ENCODE data around the gene SLC30A2.

SLC30A2 gene

GRCh38 chr1:26020941-26021646 lies 24.8 kb downstream of the SLC30A2 start:
- no peak for DNase-seq

DNA sequence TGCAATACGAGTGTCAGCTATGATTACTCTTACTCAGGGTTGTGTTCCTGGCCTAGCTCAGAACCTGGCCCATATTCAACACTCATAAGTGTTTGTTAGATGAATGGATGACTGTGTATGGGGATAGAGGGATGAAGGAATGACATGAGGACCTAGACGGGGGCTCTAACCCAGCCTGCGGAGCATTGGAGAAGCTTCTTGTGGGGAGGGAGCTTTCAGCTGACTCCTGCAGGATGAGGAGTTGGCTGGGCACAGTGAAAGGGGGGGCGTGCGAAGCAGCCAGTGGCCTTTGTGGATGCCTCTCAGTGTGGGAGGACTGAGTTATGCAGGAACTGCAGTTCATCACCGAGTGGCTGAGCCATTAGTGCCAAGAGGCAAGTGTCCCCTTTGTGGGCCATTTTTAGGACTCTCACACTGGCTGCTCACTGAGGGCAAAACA lies 25.6 kb downstream of the SLC30A2 start:
- DNase-seq, result no peak

DNA sequence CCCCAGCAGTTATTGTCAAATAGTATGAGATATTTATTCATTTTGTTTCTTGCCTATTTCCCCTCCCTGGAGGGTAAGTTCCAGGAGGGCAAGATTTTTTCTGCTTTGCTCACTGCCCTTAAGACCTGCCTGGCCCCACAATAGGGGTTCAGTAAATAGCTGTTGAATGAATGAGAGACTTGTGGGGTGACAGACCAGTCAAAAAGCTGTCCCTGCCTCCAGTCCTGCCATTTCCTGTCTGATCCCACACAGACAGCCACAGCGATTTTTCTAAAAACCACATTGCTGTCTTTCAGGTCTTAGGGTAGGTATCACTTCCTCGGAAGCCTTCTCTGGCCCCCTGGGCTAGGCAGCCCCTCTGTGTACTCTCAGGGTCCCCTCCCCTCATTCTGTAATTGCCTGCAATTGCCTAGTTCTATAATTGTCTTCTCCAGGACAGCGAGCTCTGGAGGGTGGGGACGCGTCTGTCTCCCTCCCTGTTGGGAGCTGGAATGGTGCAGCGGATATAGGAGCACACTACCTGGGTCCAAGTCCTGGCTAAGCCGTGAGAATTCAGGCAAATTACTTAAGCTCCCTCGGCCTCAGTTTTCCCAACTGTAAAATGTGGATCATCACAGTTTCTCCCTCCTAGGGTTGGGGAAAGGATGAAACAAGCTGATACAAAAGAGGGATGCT lies 26.1 kb downstream of the SLC30A2 start:
- DNase-seq, result peak; percentile 91

DNA sequence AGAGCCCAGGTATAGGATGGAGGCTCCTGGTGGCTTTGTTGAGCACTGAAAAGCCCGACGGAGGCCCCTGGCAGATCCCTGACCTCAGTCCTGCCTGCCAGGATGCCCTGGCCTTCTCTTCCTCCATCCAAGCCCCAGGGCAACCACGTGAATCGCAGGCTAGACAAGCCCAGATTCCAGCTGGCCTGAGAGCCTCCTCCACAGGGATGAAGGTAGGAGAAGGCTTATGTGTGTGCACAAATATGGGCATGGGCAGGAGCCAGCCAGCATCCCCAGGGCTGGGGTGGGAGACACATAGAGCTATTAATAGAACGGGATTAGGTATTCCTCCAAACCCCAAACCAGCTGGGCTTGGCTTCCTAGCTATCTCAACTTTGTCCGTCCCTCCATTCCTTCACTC lies 28.3 kb downstream of the SLC30A2 start:
- no peak for DNase-seq

DNA sequence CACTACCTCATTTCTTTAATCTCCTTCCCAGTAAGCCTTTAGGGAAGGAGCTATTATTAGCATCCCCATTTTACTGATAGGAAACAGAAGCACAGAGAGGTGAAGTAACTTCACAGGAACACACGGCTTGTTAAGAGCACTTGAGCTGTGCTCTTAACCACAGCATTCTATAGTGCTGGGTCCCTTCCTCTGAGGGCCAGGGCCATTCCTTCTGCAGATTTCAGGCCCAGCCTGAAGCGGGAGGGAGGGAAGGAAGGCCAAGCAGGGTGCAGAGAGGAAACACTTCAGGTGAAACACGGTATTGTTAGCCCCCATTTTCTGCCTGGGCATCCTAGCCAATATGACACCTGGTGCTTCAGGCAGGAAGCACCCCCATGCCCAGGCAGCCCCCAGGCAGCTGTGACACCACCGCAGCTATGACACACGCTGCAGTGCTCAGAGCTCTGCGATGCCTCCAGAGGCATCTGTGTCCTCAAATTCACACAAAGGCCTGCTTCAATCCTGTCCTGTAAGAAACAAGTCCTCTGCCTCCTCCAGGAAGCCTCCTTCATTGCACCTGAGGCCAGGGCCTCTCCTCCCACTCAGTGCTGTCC lies 28.9 kb downstream of the SLC30A2 start:
- peak; percentile 86 for DNase-seq

- peak; percentile 57 for DNase-seq
These were observed 29.5 kb downstream of the SLC30A2 start for GRCh38 chr1:26016258-26016952.

- peak; percentile 96 for DNase-seq
These were observed 30.6 kb downstream of the SLC30A2 start for GRCh38 chr1:26015358-26015757.

DNA sequence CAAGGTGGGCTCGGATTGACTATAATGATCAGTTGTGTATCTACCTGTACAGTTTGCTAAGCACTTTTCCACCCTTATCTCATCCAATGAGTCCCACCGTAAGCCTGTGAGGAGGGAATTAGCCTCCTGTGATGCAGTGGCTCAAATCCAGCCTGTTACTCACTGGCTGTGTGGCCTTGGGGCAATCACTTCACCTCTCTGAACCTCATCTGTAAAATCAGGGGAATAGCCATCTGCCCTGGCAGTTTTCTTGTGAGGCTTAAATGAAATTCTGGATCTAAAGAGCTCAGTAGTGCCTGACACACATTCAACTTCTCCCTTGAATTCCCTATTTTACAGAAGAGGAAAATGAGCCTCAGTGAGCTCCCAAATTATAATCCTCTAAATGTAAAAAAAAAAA lies 31.7 kb downstream of the SLC30A2 start:
- DNase-seq, result no peak

GRCh38 chr1:26012864-26013263 lies 33.1 kb downstream of the SLC30A2 start:
- DNase-seq, result no peak

DNA sequence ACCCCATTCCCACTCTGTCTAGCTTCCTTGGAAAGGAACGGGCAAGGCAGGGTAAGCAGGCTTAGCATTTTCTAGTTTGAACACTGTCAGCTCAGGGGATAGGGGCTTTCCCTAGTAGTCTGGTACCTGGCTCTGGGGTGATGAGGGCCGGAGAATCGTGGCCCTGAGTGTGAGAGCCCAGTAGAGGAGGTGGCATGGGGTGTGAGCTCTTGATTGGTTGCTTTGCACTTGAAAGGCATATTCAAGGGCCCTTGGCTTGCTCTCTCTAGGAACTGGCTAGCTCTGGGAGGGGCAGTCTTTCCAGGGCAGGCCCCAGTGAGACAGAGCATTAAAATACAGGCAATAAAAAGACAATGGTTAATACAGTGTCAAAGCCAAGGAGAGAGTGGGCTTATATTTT lies 35.1 kb downstream of the SLC30A2 start:
- DNase-seq, result no peak

GRCh38 chr1:26009796-26010447 lies 36.0 kb downstream of the SLC30A2 start:
- DNase-seq, result no peak

GRCh38 chr1:26006710-26007109 lies 39.2 kb downstream of the SLC30A2 start:
- no peak for DNase-seq

DNA sequence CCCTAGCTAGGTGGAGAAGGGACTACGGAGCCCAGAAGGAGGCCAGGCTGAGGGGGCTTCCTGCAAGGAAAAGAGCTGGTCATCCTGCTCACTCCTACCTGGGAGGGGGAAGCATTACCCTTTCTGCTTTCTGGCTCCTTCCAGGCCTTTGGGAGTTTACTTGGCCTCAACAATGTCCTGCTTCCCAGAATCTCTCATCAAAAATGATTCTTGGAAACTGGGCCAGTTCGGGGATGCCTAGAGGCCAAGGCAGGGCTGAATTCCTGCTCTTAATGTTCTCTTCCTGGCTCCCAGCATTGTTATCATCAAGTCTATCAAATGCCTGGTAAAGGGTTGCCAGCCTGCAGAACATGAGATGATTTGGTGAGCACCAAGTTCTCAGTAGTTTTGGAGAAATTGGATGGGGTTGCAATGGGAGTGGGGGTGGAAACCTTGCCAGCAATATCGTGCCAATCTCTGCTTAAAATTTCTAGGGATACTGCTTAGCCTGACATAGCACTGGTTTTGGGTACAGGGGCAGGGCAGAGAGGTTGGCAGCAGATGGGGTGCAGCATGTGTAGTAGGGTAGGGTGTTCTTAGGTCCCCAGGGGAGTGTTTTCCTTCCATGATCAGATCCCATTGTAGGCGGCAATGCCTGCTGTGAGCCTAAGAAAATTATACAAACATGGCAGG lies 40.3 kb downstream of the SLC30A2 start:
- no peak for DNase-seq

GRCh38 chr1:26003756-26004155 lies 42.2 kb downstream of the SLC30A2 start:
- no peak for DNase-seq

GRCh38 chr1:26003262-26003661 lies 42.7 kb downstream of the SLC30A2 start:
- DNase-seq, result peak; percentile 40

DNA sequence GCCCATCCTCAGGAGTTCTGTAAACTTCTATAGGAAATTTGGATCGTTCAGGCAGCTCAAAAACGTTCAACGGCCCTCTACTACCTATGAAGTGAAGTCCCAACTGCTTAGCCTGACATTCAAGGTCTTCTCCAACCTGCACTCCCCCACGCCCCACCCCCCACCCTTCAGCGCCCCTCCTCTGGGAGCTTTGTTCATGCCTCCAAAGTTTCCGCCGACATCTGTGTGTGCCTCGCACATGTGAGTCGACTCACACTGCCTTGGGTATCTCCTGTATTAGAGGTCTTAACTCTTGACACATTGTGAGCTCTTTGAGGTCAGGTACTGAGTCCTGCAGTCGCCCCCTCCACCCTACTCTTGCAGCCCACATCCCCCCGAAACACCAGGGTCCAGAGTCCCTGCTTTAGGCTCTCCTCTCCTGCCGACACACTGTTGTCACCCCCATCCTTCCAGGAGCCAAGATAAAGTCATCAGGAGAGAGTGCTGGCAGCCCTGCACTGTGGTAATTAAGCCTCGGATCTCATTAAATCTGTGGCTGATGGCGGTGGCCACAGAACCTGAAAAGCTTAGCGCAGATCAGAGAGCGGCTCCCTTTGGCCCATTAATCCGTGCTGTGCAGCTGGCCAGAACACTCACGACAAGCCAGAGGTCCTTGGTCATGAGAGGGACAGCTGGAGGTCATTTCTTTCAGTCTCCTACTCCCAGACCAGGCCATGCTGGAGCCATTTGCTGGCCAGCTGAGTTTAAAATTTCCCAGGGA lies 46.7 kb downstream of the SLC30A2 start:
- DNase-seq, result no peak

DNA sequence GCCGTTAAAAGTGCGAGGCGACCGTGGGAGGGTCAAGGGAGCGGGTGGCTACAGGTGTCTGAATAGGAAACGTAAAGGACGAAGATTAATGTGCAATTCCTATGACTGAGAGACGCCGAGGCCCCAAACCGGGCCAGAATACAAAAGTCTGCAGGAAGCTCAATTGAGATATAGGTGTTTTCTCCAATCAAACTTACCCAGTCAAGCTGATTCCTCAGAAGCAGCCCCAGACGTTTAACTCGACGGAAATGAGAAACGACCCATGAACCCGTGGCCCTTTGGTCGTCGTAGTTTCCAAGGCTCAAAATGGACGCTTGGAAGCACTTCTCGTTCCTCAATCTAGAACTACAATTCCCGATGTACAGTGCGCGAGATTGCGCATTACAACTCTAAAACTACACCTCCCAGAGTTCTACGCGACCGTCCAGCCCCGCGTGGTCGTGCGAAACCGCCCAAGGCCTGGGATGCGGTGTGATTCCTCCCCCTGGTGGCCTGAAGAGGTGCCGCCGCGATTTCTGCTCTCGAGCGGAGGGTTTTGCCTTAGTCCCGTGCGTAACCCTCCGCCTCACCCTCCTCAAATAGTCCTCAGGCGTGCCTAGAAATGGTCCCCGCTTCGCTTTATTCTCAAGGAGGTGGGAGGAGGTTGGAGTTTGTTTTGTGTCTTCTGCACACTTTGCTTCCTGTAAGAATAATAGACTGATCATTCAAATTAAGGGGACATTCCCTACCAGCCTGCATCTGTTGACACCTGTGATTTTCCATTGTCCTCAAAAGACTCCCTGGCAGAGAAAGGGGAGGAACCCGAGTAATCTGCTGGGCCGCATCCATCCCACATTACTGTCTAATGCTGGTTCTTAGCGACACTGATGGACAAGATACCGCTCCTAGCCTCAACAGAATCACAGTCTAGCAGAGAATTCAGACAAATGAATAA lies 47.8 kb downstream of the SLC30A2 start, which contains the start of gene PAFAH2:
Gene PAFAH2 (minus strand): TSS at position 236 of the 934 bp plus-strand sequence. CDS start 7,247 bp downstream, outside the sequence.
- DNase-seq, result peak; percentile 100

DNA sequence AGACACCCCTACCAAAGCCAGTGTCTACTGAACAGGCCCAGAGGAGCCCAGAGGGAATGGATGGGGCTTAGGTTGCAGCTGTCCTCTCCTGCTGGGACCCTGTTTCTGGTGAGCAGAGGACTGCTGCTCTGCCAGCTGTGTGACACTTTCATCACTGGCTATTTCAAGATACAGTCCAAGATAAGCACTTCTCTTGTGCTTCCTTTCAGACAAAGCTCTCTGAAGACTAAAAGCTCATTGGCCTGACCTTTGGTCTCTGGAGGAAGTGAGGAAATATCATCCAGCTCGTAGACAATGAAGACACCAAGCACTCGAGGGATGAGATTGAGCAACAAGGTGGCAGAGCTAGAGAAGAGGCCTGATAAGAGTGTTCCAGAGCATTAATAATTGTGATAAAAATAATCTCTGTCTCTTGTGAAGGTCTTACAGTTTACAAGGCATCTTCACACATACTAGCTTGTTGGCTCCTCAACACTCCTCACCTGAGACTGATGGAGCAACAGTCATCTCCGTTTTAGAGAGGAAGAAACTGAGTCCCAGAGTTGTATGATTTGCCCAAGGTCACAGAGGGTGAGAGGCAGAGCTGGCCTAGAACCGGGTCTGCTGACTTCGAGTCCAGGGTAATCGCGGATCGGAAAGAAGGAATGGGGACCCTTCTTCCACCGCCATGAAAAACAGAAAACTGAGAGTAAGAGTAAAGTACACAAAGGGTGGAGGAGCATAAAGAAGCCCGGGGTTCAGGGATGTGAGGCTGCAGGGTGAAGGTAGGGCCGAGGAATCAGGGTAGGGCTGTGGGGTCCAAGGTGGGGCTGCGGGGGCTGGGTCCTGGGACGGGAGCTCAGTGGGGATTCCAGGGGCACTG lies 48.7 kb downstream of the SLC30A2 start:
- peak; percentile 98 for DNase-seq

All from MV-4-11 (cell line).